GM23248 (cell line): ENCODE measurements around the gene CCDC201. TPM values are rescaled to one million over a fixed set of nuclear protein-coding genes. Genes with fewer than 3 reads are reported as not detected.
A peak's percentile ranks its signal among the peaks of the same experiment; 100 is the strongest.

Experiments
- DNase-seq: peaks from one replicate; pipeline ENCODE4 v3.0.0-alpha.2; 2015
- H2AFZ ChIP-seq: fragments of 200-600 bp; sonication (generic); 2 replicates; pipeline ENCODE4 v1.6.1; 2016; ENCODE audit warnings: antibody characterized with exemption
- H3F3A ChIP-seq: fragments of 200-600 bp; sonication (generic); 2 replicates; pipeline ENCODE4 v1.6.1; 2016; ENCODE audit warnings: mild to moderate bottlenecking, antibody characterized with exemption, mixed run types; ENCODE audit not compliant: insufficient read depth
- H3K27ac ChIP-seq: fragments of 200-600 bp; sonication (generic); 2 replicates; pipeline ENCODE4 v1.5.1; 2016; ENCODE audit warnings: mild to moderate bottlenecking
- H3K27me3 ChIP-seq: fragments of 200-600 bp; sonication (generic); replicated peaks from 2 replicates; pipeline ENCODE4 v1.6.1; 2016; ENCODE audit warnings: mild to moderate bottlenecking; ENCODE audit not compliant: insufficient read depth
- H3K36me3 ChIP-seq: fragments of 200-600 bp; sonication (generic); 2 replicates; pipeline ENCODE4 v1.6.1; 2016; ENCODE audit warnings: low read depth, mild to moderate bottlenecking
- H3K4me1 ChIP-seq: fragments of 200-600 bp; sonication (generic); 2 replicates; pipeline ENCODE4 v1.6.1; 2016; ENCODE audit warnings: mild to moderate bottlenecking; ENCODE audit not compliant: insufficient read depth
- H3K4me2 ChIP-seq: fragments of 200-600 bp; sonication (generic); one replicate; pipeline ENCODE4 v1.6.1; 2016; ENCODE audit warnings: mild to moderate bottlenecking; ENCODE audit not compliant: unreplicated experiment
- H3K4me3 ChIP-seq: fragments of 200-600 bp; sonication (generic); 2 replicates; pipeline ENCODE4 v1.5.1; 2016; ENCODE audit warnings: mild to moderate bottlenecking
- H3K79me2 ChIP-seq: fragments of 200-600 bp; sonication (generic); 2 replicates; pipeline ENCODE4 v1.6.1; 2016; ENCODE audit warnings: mild to moderate bottlenecking; ENCODE audit not compliant: insufficient read depth
- H3K9ac ChIP-seq: fragments of 200-600 bp; sonication (generic); 2 replicates; pipeline ENCODE4 v1.6.1; 2016; ENCODE audit warnings: mild to moderate bottlenecking
- H3K9me2 ChIP-seq: fragments of 200-600 bp; sonication (generic); 2 replicates; pipeline ENCODE4 v1.6.1; 2016; ENCODE audit warnings: mixed run types, mild to moderate bottlenecking, moderate library complexity; ENCODE audit not compliant: insufficient read depth
- H3K9me3 ChIP-seq: fragments of 200-600 bp; sonication (generic); one replicate; pipeline ENCODE4 v1.6.1; 2017; ENCODE audit warnings: low read depth
- H4K20me1 ChIP-seq: fragments of 200-600 bp; sonication (generic); 2 replicates; pipeline ENCODE4 v1.6.0; 2016; ENCODE audit not compliant: insufficient read depth
- EZH2 ChIP-seq: fragments of 200-600 bp; sonication (generic); IDR thresholded peaks from 2 replicates; pipeline ENCODE4 v1.6.1; 2018; ENCODE audit warnings: antibody characterized with exemption, mild to moderate bottlenecking; ENCODE audit not compliant: insufficient read depth, poor library complexity, severe bottlenecking
- EZH2phosphoT487 ChIP-seq: fragments of 200-600 bp; sonication (generic); IDR thresholded peaks from 2 replicates; pipeline ENCODE4 v1.6.1; 2018; ENCODE audit warnings: antibody characterized with exemption, moderate library complexity, mild to moderate bottlenecking, low read depth; ENCODE audit not compliant: insufficient read depth
- WGBS, 2 experiments: methylation state at CpG; one replicate each; pipeline ENCODE4 v1.1.6; 2015 to 2017; ENCODE audit warnings: low lambda C conversion rate in 2 of 2, low coverage in 1 of 2; ENCODE audit errors: missing lambda C conversion rate in 2 of 2; 5-methylcytosine and 5-hydroxymethylcytosine counted together
- in situ Hi-C: fragments of 300-500 bp; cut with MboI; formaldehyde crosslinking; loops from 2 replicates; pipeline ENCODE4 v1.15.0; 2020
- polyA plus RNA-seq: library from polyadenylated mRNA; unstranded; fragments of >200 nt; fragmentation: Nextera tagmentation; extraction: Ambion mirVana; gene quantifications from 2 replicates; pipeline ENCODE4 v1.2.1, GENCODE V29; 2016
- total RNA-seq: library from RNA; depleted of rRNA; stranded (reverse); fragments of >200 nt; shearing (Covaris generic); gene quantifications from 2 replicates; pipeline ENCODE4 v1.2.3, GENCODE V29; 2014

The CCDC201 gene
- total and polyA plus RNA-seq, 2 experiments from 2014 or later, result not detected

GRCh38 chr7:45917064-45917463 lies 44.2 kb upstream of the CCDC201 start:
- TF ChIP-seq EZH2, result no peak
- no peak for TF ChIP-seq EZH2phosphoT487
- H3K4me1 ChIP-seq, result peaks cover 11% of the 10 kb centered on the region; the same call in 1 of the 2 replicates
- H3K9me3 ChIP-seq, result no peaks in the 10 kb centered on the region
- 84 to 86% methylated on average over 14 of the region's 14 CpGs for WGBS, 2 experiments
- no peak for DNase-seq
- H2AFZ ChIP-seq, result no peak overlapping the region
- peaks cover 82% of the 10 kb centered on the region for H3K36me3 ChIP-seq
- H4K20me1 ChIP-seq, result peaks cover 30% of the 10 kb centered on the region
- no peaks in the 10 kb centered on the region for H3K27me3 ChIP-seq
- H3K79me2 ChIP-seq, result peaks cover 53% of the 10 kb centered on the region
- peak overlapping the region; percentile 96 for H3K9ac ChIP-seq
- H3K27ac ChIP-seq, result peak overlapping the region; percentile 75
- H3K4me3 ChIP-seq, result peak overlapping the region; percentile 99
- peaks cover 89% of the 10 kb centered on the region for H3F3A ChIP-seq
- H3K4me2 ChIP-seq, result peak overlapping the region; percentile 95
- in situ Hi-C loops, result loop anchor here (25.0 kb wide), 2 partner anchors 820 to 1270 kb away; no protein-coding TSS in a partner anchor
- no peaks in the 10 kb centered on the region for H3K9me2 ChIP-seq

GRCh38 chr7:45915606-45916005 lies 42.7 kb upstream of the CCDC201 start:
- peak; percentile 72 for DNase-seq
- H3K4me3 ChIP-seq, result peak overlapping the region; percentile 99
- in situ Hi-C loops, result loop anchor here (25.0 kb wide), 2 partner anchors 822 to 1272 kb away; no protein-coding TSS in a partner anchor
- peaks cover 50% of the 10 kb centered on the region for H3K79me2 ChIP-seq
- H3K27ac ChIP-seq, result peak overlapping the region; percentile 75
- H3K4me1 ChIP-seq, result peaks cover 7% of the 10 kb centered on the region; the same call in 1 of the 2 replicates
- peak overlapping the region; percentile 96 for H3K9ac ChIP-seq
- H3K9me2 ChIP-seq, result no peaks in the 10 kb centered on the region
- H4K20me1 ChIP-seq, result peaks cover 30% of the 10 kb centered on the region
- H3F3A ChIP-seq, result peaks cover 97% of the 10 kb centered on the region
- peak overlapping the region; percentile 95 for H3K4me2 ChIP-seq
- H3K9me3 ChIP-seq, result no peaks in the 10 kb centered on the region
- no peaks in the 10 kb centered on the region for H3K27me3 ChIP-seq
- peaks cover 82% of the 10 kb centered on the region for H3K36me3 ChIP-seq
- 67 to 68% methylated on average over 3 of the region's 3 CpGs for WGBS, 2 experiments
- TF ChIP-seq EZH2phosphoT487 (no peak), EZH2 (no peak)
- H2AFZ ChIP-seq, result no peak overlapping the region

GRCh38 chr7:45914911-45915310 lies 42.0 kb upstream of the CCDC201 start:
- H3K27me3 ChIP-seq, result no peaks in the 10 kb centered on the region
- H3F3A ChIP-seq, result peaks cover 98% of the 10 kb centered on the region
- no peak overlapping the region; the same call in 1 of the 2 replicates for H3K4me3 ChIP-seq
- no peak for DNase-seq
- peak overlapping the region; percentile 96; the same call in 1 of the 2 replicates for H3K9ac ChIP-seq
- H4K20me1 ChIP-seq, result peaks cover 30% of the 10 kb centered on the region
- peak overlapping the region; percentile 75 for H3K27ac ChIP-seq
- TF ChIP-seq EZH2 (no peak), EZH2phosphoT487 (no peak)
- no peak overlapping the region for H3K4me2 ChIP-seq
- no peaks in the 10 kb centered on the region for H3K9me3 ChIP-seq
- no peaks in the 10 kb centered on the region for H3K9me2 ChIP-seq
- H3K36me3 ChIP-seq, result peaks cover 76% of the 10 kb centered on the region
- in situ Hi-C loops, result loop anchor here (25.0 kb wide), 2 partner anchors 822 to 1272 kb away; no protein-coding TSS in a partner anchor
- H2AFZ ChIP-seq, result no peak overlapping the region
- peaks cover 43% of the 10 kb centered on the region for H3K79me2 ChIP-seq
- 92% methylated on average over 12 of the region's 12 CpGs for WGBS, 2 experiments
- peaks cover 7% of the 10 kb centered on the region; the same call in 1 of the 2 replicates for H3K4me1 ChIP-seq

GRCh38 chr7:45912972-45913371 lies 40.1 kb upstream of the CCDC201 start:
- Histone ChIP-seq H3K9ac (peak overlapping the region; percentile 21; the same call in 1 of the 2 replicates), H3F3A (peaks cover 98% of the 10 kb centered on the region), H3K4me3 (no peak overlapping the region), H3K4me1 (peaks cover 7% of the 10 kb centered on the region; the same call in 1 of the 2 replicates), H3K9me3 (no peaks in the 10 kb centered on the region), H3K27me3 (no peaks in the 10 kb centered on the region), H2AFZ (no peak overlapping the region), H3K4me2 (no peak overlapping the region), H3K79me2 (peaks cover 23% of the 10 kb centered on the region), H3K27ac (peak overlapping the region; percentile 40), H3K9me2 (no peaks in the 10 kb centered on the region), H4K20me1 (peaks cover 15% of the 10 kb centered on the region), H3K36me3 (peaks cover 57% of the 10 kb centered on the region)
- in situ Hi-C loops, result loop anchor here (25.0 kb wide), 2 partner anchors 824 to 1274 kb away; no protein-coding TSS in a partner anchor
- 92 to 95% methylated on average over 7 of the region's 7 CpGs for WGBS, 2 experiments
- DNase-seq, result no peak
- TF ChIP-seq EZH2 (no peak), EZH2phosphoT487 (no peak)
